Measurements from ENCODE around the gene SIGLEC5. TPM values are rescaled to one million over a fixed set of nuclear protein-coding genes. Genes with fewer than 3 reads are reported as not detected.
"Not testable (repeated sequence)": the region's sequence is repeated elsewhere in the genome, so short reads cannot be mapped to it uniquely, and the experiment has no call there.

The SIGLEC5 gene
- 1 to 10 TPM in 3 of 4 donors, under 1 TPM in 1; 0.20 to 2.2 (median 1.6) TPM for total RNA-seq

- H3K27me3 ChIP-seq; DNase-seq (ENCODE audit: low spot score in 2 of 2): not testable (repeated sequence)
- WGBS, 2 donors: 64% methylated on average over 11 of the region's 13 CpGs; no CpG with 5 or more reads in 1 of the 2 donors
These were observed at the start of gene SIGLEC5 for GRCh38 chr19:51630315-51630714. TSS of gene SIGLEC5 (minus strand) at chr19:51630401. CDS start at chr19:51630335, 66 bp downstream.

GRCh38 chr19:51676566-51677083 is 46.4 kb upstream of the SIGLEC5 start:
- Histone ChIP-seq H3K4me1 (peaks cover 0 to 3% (median 0%) of the 10 kb centered on the region in 4 donors), H3K36me3 (no peaks in the 10 kb centered on the region), H3K27ac (no peak overlapping the region), H3K27me3 (peaks cover 0 to 5% of the 10 kb centered on the region in 2 donors), H3K9me3 (no peaks in the 10 kb centered on the region), H3K4me3 (no peak overlapping the region)
- no peak for TF ChIP-seq CTCF (IDR thresholded peaks at IDR 0.05)
- no peak for TF ChIP-seq POLR2A (IDR thresholded peaks at IDR 0.05)
- no peak for TF ChIP-seq EP300 (IDR thresholded peaks at IDR 0.05)
- WGBS, 2 donors: 60 to 68% methylated on average over 11 of the region's 11 CpGs
- no peak for DNase-seq (ENCODE audit: low spot score in 2 of 2)

More at GRCh38 chr19:51630315-51630714, at the start of gene SIGLEC5:
- H3K9me3 ChIP-seq, H3K27ac ChIP-seq, H3K4me1 ChIP-seq, H3K4me3 ChIP-seq, H3K36me3 ChIP-seq: not testable (repeated sequence)

GRCh38 chr19:51675911-51676565 is 45.8 kb upstream of the SIGLEC5 start:
- DNase-seq (ENCODE audit: low spot score in 2 of 2): peak in 1 of 2 donors; percentile 32
- H3K4me1 ChIP-seq, H3K27ac ChIP-seq, H3K27me3 ChIP-seq, H3K36me3 ChIP-seq, H3K4me3 ChIP-seq, H3K9me3 ChIP-seq: not testable (repeated sequence)
- TF ChIP-seq CTCF (IDR thresholded peaks at IDR 0.05): peak in 3 of 5 experiments; percentile 13 to 34 (median 20)
- WGBS, 2 donors: 59 to 65% methylated on average over 7 of the region's 7 CpGs

GRCh38 chr19:51668216-51668615 is 38.0 kb upstream of the SIGLEC5 start:
- no peak for TF ChIP-seq EP300 (IDR thresholded peaks at IDR 0.05)
- no peak for TF ChIP-seq POLR2A (IDR thresholded peaks at IDR 0.05)
- no peak for TF ChIP-seq CTCF (IDR thresholded peaks at IDR 0.05)
- Histone ChIP-seq H3K4me1 (no peaks in the 10 kb centered on the region), H3K27me3 (peaks cover 0 to 33% of the 10 kb centered on the region in 2 donors), H3K36me3 (no peaks in the 10 kb centered on the region), H3K27ac (no peak overlapping the region), H3K9me3 (peaks cover 0 to 4% (median 0%) of the 10 kb centered on the region in 4 donors), H3K4me3 (no peak overlapping the region)
- no peak for DNase-seq (ENCODE audit: low spot score in 2 of 2)
- 57 to 60% methylated on average over 3 of the region's 3 CpGs for WGBS, 2 donors

- peaks cover 0 to 4% (median 0%) of the 10 kb centered on the region in 4 donors for H3K9me3 ChIP-seq
- H3K27me3 ChIP-seq: peaks cover 0 to 44% of the 10 kb centered on the region in 2 donors
- 64 to 67% methylated on average over 3 of the region's 3 CpGs for WGBS, 2 donors
- no peak overlapping the region for H3K4me3 ChIP-seq
- no peak overlapping the region for H3K27ac ChIP-seq
- H3K36me3 ChIP-seq: no peaks in the 10 kb centered on the region
- H3K4me1 ChIP-seq: no peaks in the 10 kb centered on the region
- no peak for TF ChIP-seq EP300 (IDR thresholded peaks at IDR 0.05)
- no peak for TF ChIP-seq CTCF (IDR thresholded peaks at IDR 0.05)
- TF ChIP-seq POLR2A (IDR thresholded peaks at IDR 0.05): no peak
- no peak for DNase-seq (ENCODE audit: low spot score in 2 of 2)
These were observed 34.8 kb upstream of the SIGLEC5 start for GRCh38 chr19:51664997-51665396.

Data from tibial nerve (tissue), 4 donors.